Stimulated activated memory B cell treated with anti-CD40 and anti-IgM and Interleukin-4, amounts not matched to agents 10 μg/mL and 1 μg/mL and 100 μg/mL, for 72 hours (primary cell): ENCODE data around the gene OVOL1.

Experiments
- ATAC-seq: fragments of 150-1000 bp; cut with Tn5 transposase; 2 replicates; pipeline ENCODE4 v1.10.0; 2021
- H3K27ac Mint-ChIP-seq: one replicate; pipeline ENCODE4 v1.8.0; 2022; ENCODE audit warnings: mild to moderate bottlenecking, mixed read lengths
- H3K27me3 Mint-ChIP-seq: one replicate; pipeline ENCODE4 v1.8.0; 2022; ENCODE audit warnings: mixed read lengths
- H3K36me3 Mint-ChIP-seq: one replicate; pipeline ENCODE4 v1.8.0; 2022; ENCODE audit warnings: mixed read lengths
- H3K4me1 Mint-ChIP-seq: one replicate; pipeline ENCODE4 v1.8.0; 2022; ENCODE audit warnings: mixed read lengths
- H3K4me3 Mint-ChIP-seq: one replicate; pipeline ENCODE4 v1.8.0; 2022; ENCODE audit warnings: mild to moderate bottlenecking, moderate library complexity, mixed read lengths
- H3K9me3 Mint-ChIP-seq: one replicate; pipeline ENCODE4 v1.8.0; 2022; ENCODE audit warnings: mixed read lengths

The OVOL1 gene

DNA sequence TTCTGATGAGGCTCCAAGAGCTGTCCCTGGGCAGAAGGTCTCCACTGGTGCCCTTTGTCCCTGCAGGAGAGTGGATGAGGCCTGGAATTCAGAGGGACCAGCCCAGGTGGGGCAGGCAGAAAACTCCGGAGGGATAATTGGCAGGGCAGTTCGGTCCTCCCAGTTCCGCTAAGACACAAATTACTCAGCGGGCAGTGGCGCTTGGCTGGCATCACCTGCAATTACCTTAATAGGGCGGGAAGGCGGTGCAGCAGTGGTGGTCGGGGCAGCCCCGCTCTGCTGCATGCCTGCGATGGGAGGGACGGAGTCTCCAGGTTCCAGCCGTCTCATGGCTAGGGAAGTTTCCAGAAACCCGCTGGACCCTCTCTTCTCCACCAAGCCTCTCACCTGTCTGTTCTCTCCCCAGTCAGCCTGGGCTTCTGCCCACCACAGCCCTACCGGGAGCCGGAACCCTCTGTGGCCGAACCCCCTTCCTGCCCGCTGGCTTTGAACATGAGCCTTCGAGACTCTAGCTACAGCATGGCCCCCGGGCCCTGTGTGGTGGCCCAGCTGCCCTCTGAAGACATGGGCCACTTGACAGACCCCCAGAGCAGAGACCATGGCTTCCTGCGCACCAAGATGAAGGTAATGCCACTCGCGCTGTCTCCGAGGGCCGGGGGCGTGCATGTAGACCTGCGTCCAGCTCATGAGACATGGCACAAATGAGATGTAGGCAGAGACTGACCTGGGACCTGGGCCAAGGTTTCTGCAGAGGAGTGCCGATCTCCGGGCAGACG lies 7.0 kb downstream of the OVOL1 start:
- H3K27me3 Mint-ChIP-seq: peaks cover 56% of the 10 kb centered on the region
- H3K4me3 Mint-ChIP-seq: no peak overlapping the region
- no peaks in the 10 kb centered on the region for H3K9me3 Mint-ChIP-seq
- H3K27ac Mint-ChIP-seq: peak overlapping the region; percentile 82
- peaks cover 18% of the 10 kb centered on the region for H3K4me1 Mint-ChIP-seq
- ATAC-seq: no peak
- no peaks in the 10 kb centered on the region for H3K36me3 Mint-ChIP-seq

DNA sequence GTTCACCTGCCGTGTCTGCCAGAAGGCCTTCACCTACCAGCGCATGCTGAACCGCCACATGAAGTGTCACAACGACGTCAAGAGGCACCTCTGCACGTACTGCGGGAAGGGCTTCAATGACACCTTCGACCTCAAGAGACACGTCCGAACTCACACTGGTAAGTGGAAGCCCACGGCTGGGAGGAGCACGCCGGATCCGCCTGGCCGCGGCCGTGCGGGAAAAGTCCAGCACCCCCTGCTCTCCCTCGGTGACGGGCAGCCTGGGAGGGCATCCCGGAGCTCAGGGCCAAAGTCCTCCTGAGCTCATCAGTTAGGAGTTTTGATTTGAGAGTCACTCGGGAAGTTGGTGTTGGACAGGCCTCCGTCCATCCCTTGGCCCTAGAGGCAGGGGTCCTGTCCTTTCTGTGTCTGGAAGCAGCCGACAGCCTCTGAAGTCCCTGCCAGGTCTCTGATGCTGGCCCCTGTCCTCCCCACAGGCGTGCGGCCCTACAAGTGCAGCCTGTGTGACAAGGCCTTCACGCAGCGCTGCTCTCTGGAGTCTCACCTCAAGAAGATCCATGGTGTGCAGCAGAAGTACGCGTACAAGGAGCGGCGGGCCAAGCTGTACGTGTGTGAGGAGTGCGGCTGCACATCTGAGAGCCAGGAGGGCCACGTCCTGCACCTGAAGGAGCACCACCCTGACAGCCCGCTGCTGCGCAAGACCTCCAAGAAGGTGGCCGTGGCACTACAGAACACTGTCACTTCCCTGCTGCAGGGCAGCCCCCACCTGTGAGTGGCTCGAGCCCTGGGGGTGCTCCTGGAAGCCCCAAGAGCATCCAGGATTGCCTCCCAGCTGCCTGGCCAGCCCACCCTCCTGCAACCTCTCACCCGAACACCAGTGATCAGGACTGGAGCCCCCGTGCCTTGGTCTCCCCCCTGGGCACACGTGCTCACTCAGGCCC lies 8.0 kb downstream of the OVOL1 start:
- ATAC-seq: no peak
- Mint-ChIP-seq H3K4me3 (no peak overlapping the region), H3K36me3 (no peaks in the 10 kb centered on the region), H3K4me1 (peaks cover 18% of the 10 kb centered on the region), H3K27me3 (peaks cover 59% of the 10 kb centered on the region), H3K27ac (no peak overlapping the region), H3K9me3 (no peaks in the 10 kb centered on the region)

DNA sequence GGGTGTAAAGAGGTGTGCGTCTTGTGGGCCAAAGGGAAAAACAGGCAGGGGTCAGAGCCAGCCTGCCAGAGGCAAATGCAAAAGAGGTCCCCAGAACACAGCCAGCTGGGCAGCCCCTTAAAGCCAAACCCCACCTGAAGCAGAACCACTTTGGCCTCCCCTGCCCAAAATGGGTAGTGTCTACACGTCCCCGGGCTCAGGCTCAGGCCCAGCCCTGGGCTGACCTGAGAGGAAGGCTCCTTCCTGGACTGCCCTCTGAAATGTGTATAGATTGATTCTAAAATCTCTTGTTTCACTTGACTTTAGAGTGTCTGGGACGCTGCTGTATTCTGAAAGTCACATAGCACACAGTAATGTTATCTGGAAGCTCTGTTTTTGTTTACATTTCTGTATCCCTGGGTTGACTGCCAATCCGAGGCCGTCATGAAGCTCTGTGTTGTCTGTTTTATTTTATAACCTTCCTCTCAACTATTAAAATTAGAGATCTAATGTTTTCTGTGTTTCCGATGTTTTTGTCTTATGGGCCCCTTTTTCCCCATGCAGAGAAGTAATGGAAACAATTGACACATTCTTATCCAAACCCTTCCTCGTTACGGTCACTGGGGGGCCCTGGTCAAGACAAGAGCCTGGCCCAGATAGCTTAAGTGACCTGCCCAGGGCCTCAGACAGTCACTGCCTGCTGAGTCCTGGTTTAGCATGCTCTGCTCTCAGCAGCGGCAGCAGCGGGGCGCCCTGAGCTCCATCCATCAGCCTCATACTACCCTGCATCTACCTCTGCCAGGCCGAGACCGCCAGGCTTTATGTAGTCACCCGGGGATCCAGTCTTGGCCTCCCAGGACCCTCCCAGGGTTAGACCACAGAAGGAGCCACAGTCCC lies 10.1 kb downstream of the OVOL1 start:
- Mint-ChIP-seq H3K4me3 (no peak overlapping the region), H3K9me3 (no peaks in the 10 kb centered on the region), H3K27me3 (peaks cover 60% of the 10 kb centered on the region), H3K4me1 (peaks cover 5% of the 10 kb centered on the region), H3K36me3 (no peaks in the 10 kb centered on the region), H3K27ac (no peak overlapping the region)
- no peak for ATAC-seq

DNA sequence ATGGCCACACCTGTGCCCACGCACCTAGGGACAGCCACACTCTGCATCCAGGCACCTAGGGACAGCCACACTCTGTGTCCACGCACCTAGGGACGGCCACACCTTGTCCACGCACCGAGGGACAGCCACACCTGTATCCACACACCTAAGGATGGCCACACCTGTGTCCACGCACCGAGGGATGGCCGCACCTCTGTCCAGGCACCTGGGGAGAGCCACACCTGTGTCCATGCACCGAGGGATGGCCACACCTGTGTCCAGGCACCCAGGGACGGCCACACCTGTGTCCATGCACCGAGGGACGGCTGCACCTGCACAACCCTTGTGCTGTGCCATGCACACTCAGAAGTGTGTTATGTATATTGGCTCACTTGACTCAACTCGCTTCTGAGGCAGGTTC lies 10.8 kb downstream of the OVOL1 start:
- H3K4me3 Mint-ChIP-seq: no peak overlapping the region
- H3K4me1 Mint-ChIP-seq: peaks cover 3% of the 10 kb centered on the region
- H3K36me3 Mint-ChIP-seq: no peaks in the 10 kb centered on the region
- H3K27ac Mint-ChIP-seq: no peak overlapping the region
- ATAC-seq: no peak
- H3K27me3 Mint-ChIP-seq: peaks cover 65% of the 10 kb centered on the region
- no peaks in the 10 kb centered on the region for H3K9me3 Mint-ChIP-seq

- H3K27ac Mint-ChIP-seq: no peak overlapping the region
- no peak for ATAC-seq
- H3K36me3 Mint-ChIP-seq: no peaks in the 10 kb centered on the region
- H3K4me3 Mint-ChIP-seq: no peak overlapping the region
- peaks cover 15% of the 10 kb centered on the region for H3K4me1 Mint-ChIP-seq
- no peaks in the 10 kb centered on the region for H3K9me3 Mint-ChIP-seq
- H3K27me3 Mint-ChIP-seq: peaks cover 76% of the 10 kb centered on the region
Observed at GRCh38 chr11:65798882-65799281, 12.0 kb downstream of the OVOL1 start.

DNA sequence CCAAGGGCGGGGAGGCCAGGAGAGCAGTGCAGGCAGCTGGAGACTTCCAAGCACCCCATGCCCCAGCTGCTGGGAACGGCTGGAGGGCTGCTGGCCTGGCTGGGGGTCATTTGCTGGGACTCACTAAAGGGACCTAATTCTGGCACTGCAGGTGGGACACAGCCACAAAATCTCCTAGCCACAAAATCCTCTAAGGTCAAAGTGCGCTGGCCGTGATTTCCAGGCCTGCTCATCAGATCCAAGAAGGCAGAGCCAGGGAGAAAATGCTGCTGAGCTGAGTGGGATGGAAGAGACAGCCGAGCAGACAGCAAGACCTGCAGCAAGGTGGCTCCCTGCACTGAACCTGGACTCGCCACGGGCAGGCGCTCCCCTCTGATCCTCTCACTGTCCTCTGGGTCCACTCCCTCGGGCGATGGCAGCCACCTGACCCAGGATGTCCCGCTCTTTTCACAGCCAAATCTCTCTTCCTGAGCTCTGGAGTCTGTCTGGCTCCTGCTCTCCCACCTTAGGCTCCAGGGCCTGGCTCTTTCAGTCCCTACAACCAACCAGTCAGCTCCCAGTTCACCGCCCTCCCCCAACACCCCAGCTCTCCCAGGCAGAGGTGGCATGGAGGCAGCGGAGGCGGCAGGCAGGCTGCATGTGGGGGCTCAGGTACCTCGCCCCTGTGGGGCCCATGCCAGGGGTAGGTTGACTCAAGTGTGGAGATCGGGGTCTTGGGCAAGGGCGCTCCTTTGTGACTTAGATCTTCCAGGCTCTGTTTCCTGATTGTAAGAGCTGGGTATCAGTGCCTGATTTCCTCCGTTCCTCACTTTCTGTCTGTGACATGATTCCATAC lies 14.5 kb downstream of the OVOL1 start:
- H3K36me3 Mint-ChIP-seq: no peaks in the 10 kb centered on the region
- H3K27me3 Mint-ChIP-seq: peaks cover 71% of the 10 kb centered on the region
- no peak overlapping the region for H3K4me3 Mint-ChIP-seq
- no peak overlapping the region for H3K27ac Mint-ChIP-seq
- peaks cover 17% of the 10 kb centered on the region for H3K4me1 Mint-ChIP-seq
- ATAC-seq: no peak
- no peaks in the 10 kb centered on the region for H3K9me3 Mint-ChIP-seq

DNA sequence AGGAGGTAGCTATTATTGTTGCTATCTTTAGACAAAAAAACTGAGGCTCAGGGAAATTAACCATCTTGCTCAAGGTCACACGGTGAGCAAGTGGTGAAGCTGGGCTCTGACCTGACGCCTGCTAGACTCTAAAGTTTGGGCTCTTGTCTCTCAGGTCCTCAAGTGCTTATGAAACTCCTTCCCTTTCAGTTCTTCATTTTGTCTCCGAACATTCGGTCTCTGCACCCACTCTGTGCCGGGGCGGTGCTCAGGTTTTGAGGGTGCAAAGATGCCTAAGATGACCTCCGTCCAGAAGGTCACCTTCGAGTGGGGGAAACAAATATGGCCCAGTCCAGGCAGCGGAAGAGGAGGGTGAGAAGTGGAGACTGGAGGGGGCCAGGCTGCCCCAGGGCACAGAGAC lies 16.0 kb downstream of the OVOL1 start:
- peak; percentile 96 for ATAC-seq
- H3K27me3 Mint-ChIP-seq: peaks cover 56% of the 10 kb centered on the region
- peak overlapping the region; percentile 3 for H3K4me3 Mint-ChIP-seq
- H3K27ac Mint-ChIP-seq: peak overlapping the region; percentile 69
- H3K4me1 Mint-ChIP-seq: peaks cover 17% of the 10 kb centered on the region
- no peaks in the 10 kb centered on the region for H3K36me3 Mint-ChIP-seq
- no peaks in the 10 kb centered on the region for H3K9me3 Mint-ChIP-seq

GRCh38 chr11:65803797-65804492 lies 17.1 kb downstream of the OVOL1 start:
- Mint-ChIP-seq H3K4me1 (peaks cover 17% of the 10 kb centered on the region), H3K9me3 (no peaks in the 10 kb centered on the region), H3K36me3 (no peaks in the 10 kb centered on the region), H3K27me3 (peaks cover 53% of the 10 kb centered on the region), H3K4me3 (no peak overlapping the region), H3K27ac (peak overlapping the region; percentile 69)
- no peak for ATAC-seq

DNA sequence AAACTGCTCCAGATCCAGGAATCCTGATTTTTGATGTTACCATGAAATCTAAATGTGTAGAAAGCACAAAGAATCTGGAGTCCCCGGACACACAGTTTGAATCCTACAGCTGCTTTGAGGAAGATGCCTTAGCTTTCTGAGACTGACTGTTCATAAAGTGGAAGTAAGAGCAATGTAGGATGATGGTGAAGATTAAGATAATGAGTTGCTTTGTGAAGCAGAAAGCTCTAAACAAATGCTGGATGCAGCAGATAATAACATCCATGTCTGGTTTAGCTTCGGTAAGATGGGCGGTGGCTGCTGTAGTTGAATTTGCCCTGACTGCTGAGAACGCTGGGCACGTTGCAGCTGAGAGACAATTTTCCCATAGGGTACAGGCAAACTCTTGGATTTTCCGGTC lies 20.1 kb downstream of the OVOL1 start:
- Mint-ChIP-seq H3K4me1 (peaks cover 23% of the 10 kb centered on the region), H3K9me3 (no peaks in the 10 kb centered on the region), H3K4me3 (no peak overlapping the region), H3K27me3 (peaks cover 36% of the 10 kb centered on the region), H3K27ac (no peak overlapping the region), H3K36me3 (no peaks in the 10 kb centered on the region)
- ATAC-seq: no peak

GRCh38 chr11:65808744-65809341 lies 22.0 kb downstream of the OVOL1 start:
- H3K27ac Mint-ChIP-seq: no peak overlapping the region
- H3K27me3 Mint-ChIP-seq: peaks cover 20% of the 10 kb centered on the region
- H3K4me3 Mint-ChIP-seq: no peak overlapping the region
- H3K4me1 Mint-ChIP-seq: peaks cover 12% of the 10 kb centered on the region
- ATAC-seq: no peak
- H3K36me3 Mint-ChIP-seq: no peaks in the 10 kb centered on the region
- H3K9me3 Mint-ChIP-seq: no peaks in the 10 kb centered on the region

- Mint-ChIP-seq H3K27me3 (peaks cover 13% of the 10 kb centered on the region), H3K36me3 (no peaks in the 10 kb centered on the region), H3K27ac (no peak overlapping the region), H3K4me1 (peaks cover 14% of the 10 kb centered on the region), H3K4me3 (no peak overlapping the region), H3K9me3 (no peaks in the 10 kb centered on the region)
- ATAC-seq: no peak
Observed at GRCh38 chr11:65809496-65809895, 22.6 kb downstream of the OVOL1 start.

DNA sequence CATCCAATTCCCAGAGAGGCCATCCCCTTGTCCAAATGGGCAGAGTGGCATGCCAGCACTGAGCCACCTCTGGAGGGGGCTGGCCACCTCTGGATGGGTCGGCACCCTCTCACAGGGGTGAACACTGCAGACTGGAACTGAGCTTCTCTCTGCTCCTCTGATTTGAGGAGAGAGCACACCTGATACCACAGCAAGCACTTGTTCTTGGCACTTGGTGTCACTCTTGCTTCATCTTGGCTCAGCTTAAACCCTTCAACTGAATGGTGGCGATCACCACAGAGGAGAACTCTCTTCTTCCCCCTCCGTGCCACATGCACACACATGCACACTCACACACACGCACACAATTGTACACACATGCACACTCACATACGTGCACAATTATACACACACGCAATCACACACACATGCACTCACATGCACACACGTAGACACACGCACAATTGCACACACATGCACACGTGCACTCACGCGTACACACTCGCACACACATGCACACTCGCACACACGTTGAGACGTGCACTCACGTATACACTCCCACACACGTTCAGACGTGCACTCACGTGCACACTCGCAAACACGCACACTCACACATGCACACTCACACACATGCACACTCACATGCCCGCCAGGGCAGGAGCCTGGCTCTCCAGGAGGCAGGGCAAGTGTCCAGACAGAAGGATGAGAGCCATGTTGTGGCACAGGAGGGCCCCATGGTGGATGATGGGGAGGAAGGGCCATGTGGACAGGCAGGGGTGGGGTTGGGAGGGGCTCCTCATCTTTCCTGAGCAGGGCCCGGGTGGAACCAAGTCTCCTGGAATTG lies 23.4 kb downstream of the OVOL1 start:
- H3K4me3 Mint-ChIP-seq: no peak overlapping the region
- peaks cover 21% of the 10 kb centered on the region for H3K4me1 Mint-ChIP-seq
- H3K27me3 Mint-ChIP-seq: peaks cover 9% of the 10 kb centered on the region
- H3K36me3 Mint-ChIP-seq: no peaks in the 10 kb centered on the region
- peak; percentile 56 for ATAC-seq
- H3K9me3 Mint-ChIP-seq: no peaks in the 10 kb centered on the region
- no peak overlapping the region for H3K27ac Mint-ChIP-seq
